Upper lobe of left lung (tissue), 6 donors: ENCODE measurements around the gene RAB8B. TPM values are rescaled to one million over a fixed set of nuclear protein-coding genes. Genes with fewer than 3 reads are reported as not detected.
A peak's percentile ranks its signal among the peaks of the same experiment; 100 is the strongest.
"Not testable (repeated sequence)": the region's sequence is repeated elsewhere in the genome, so short reads cannot be mapped to it uniquely, and the experiment has no call there.

Source experiments
- ATAC-seq, 2 donors: fragments of 200-7000 bp; cut with Tn5 transposase; one replicate each; pipeline ENCODE4 v1.9.1; 2022; ENCODE audit warnings: mild to moderate bottlenecking in 2 of 2, moderate library complexity in 2 of 2; ENCODE audit not compliant: low FRiP score in 2 of 2
- DNase-seq, 2 donors: peaks; one replicate each; pipeline ENCODE4 v3.0.0-alpha.2; 2019 to 2020
- H3K27ac ChIP-seq, 4 donors: fragments of 200-600 bp; sonication (generic); one replicate each; pipeline ENCODE4 v1.5.1; 2016 to 2019
- H3K27me3 ChIP-seq, 4 donors: fragments of 200-600 bp; sonication (generic); one replicate each; pipeline ENCODE4 v1.5.1; 2017 to 2019
- H3K36me3 ChIP-seq, 4 donors: fragments of 200-600 bp; sonication (generic); one replicate each; pipeline ENCODE4 v1.5.1; 2016 to 2019
- H3K4me1 ChIP-seq, 4 donors: fragments of 200-600 bp; sonication (generic); one replicate each; pipeline ENCODE4 v1.5.1; 2018 to 2019
- H3K4me3 ChIP-seq, 4 donors: fragments of 200-600 bp; sonication (generic); one replicate each; pipeline ENCODE4 v1.5.1; 2017 to 2019; ENCODE audit warnings: mild to moderate bottlenecking in 2 of 4, moderate library complexity in 1 of 4
- H3K9me3 ChIP-seq, 4 donors: fragments of 200-600 bp; sonication (generic); one replicate each; pipeline ENCODE4 v1.5.1; 2018 to 2019
- CTCF ChIP-seq, 6 experiments: fragments of 450-650 bp in 4 of 6; fragments of 200-600 bp in 2 of 6; sonication (generic) in 2 of 6; IDR thresholded peaks; one replicate each; pipeline ENCODE4 v1.5.1; 2016 to 2019; ENCODE audit warnings: antibody characterized with exemption in 6 of 6
- EP300 ChIP-seq, 4 donors: sonication (generic); formaldehyde crosslinking; IDR thresholded peaks; one replicate each; pipeline ENCODE4 v1.5.1; 2017; ENCODE audit warnings: antibody characterized with exemption in 4 of 4, control low read depth in 2 of 4
- POLR2A ChIP-seq, 4 donors: fragments of 450-650 bp; IDR thresholded peaks; one replicate each; pipeline ENCODE4 v1.5.1; 2016 to 2017; ENCODE audit warnings: antibody characterized with exemption in 4 of 4, mild to moderate bottlenecking in 2 of 4
- POLR2AphosphoS5 ChIP-seq, 2 donors: sonication (generic); formaldehyde crosslinking; IDR thresholded peaks; one replicate each; pipeline ENCODE4 v1.5.1; 2017; ENCODE audit warnings: antibody characterized with exemption in 2 of 2
- WGBS, 2 donors: methylation state at CpG; one replicate each; pipeline ENCODE4 v1.1.5; 2017 to 2018; 5-methylcytosine and 5-hydroxymethylcytosine counted together
- total RNA-seq, 6 donors: library from RNA; depleted of rRNA in 4 of 6; stranded (reverse); fragments of >200 nt in 4 of 6; gene quantifications; one replicate each; pipeline versions ENCODE4 v1.1.0 to v1.2.1, GENCODE V29; 2016 to 2021
- donor health status: DM: no; HTN: no; CAD: no; lungs with moderate emphysema.
- donor health status: DM: no; HTN: yes; CAD: no; lungs with severe emphysema.

RAB8B gene
- total RNA-seq, 6 donors from 2014 or later, result 10.2 to 54.8 (median 39.2) TPM

GRCh38 chr15:63233667-63234423, 44.4 kb downstream of the RAB8B start:
- TF ChIP-seq CTCF (IDR thresholded peaks at IDR 0.05), result no peak
- TF ChIP-seq POLR2AphosphoS5 (IDR thresholded peaks at IDR 0.05), result no peak
- TF ChIP-seq POLR2A (IDR thresholded peaks at IDR 0.05), result no peak
- no peak for TF ChIP-seq EP300 (IDR thresholded peaks at IDR 0.05)
- DNase-seq, result no peak
- peak in 1 of 2 donors; percentile 69 for ATAC-seq
- Histone ChIP-seq H3K4me3 (no peak overlapping the region), H3K27me3 (no peaks in the 10 kb centered on the region), H3K9me3 (no peaks in the 10 kb centered on the region), H3K4me1 (peaks cover 47 to 70% (median 59%) of the 10 kb centered on the region in 4 donors), H3K27ac (peak overlapping the region; percentile 67 to 79 (median 72)), H3K36me3 (no peaks in the 10 kb centered on the region)
- 51 to 54% methylated on average over 5 of the region's 5 CpGs for WGBS, 2 donors

GRCh38 chr15:63234451-63234870, 45.1 kb downstream of the RAB8B start:
- peaks cover 50 to 73% (median 60%) of the 10 kb centered on the region in 4 donors for H3K4me1 ChIP-seq
- ATAC-seq (peak; percentile 84 to 90), DNase-seq (peak in 1 of 2 donors; percentile 70)
- peak overlapping the region; percentile 67 to 79 (median 72) for H3K27ac ChIP-seq
- no peaks in the 10 kb centered on the region for H3K9me3 ChIP-seq
- H3K36me3 ChIP-seq, result no peaks in the 10 kb centered on the region
- 7 to 40% methylated on average over 2 to 5 of the region's 5 CpGs for WGBS, 2 donors
- H3K4me3 ChIP-seq, result no peak overlapping the region
- no peaks in the 10 kb centered on the region for H3K27me3 ChIP-seq
- no peak for TF ChIP-seq POLR2A (IDR thresholded peaks at IDR 0.05)
- peak in 1 of 2 donors; percentile 6 for TF ChIP-seq POLR2AphosphoS5 (IDR thresholded peaks at IDR 0.05)

GRCh38 chr15:63236272-63236671, 46.9 kb downstream of the RAB8B start:
- Histone ChIP-seq H3K9me3 (no peaks in the 10 kb centered on the region), H3K4me1 (peaks cover 48 to 74% (median 62%) of the 10 kb centered on the region in 4 donors), H3K36me3 (no peaks in the 10 kb centered on the region), H3K27ac (peak overlapping the region in 2 of 4 donors; percentile 2 to 37), H3K4me3 (no peak overlapping the region), H3K27me3 (no peaks in the 10 kb centered on the region)
- DNase-seq (no peak), ATAC-seq (no peak)
- no peak for TF ChIP-seq POLR2A (IDR thresholded peaks at IDR 0.05)
- no peak for TF ChIP-seq EP300 (IDR thresholded peaks at IDR 0.05)
- no peak for TF ChIP-seq POLR2AphosphoS5 (IDR thresholded peaks at IDR 0.05)
- no peak for TF ChIP-seq CTCF (IDR thresholded peaks at IDR 0.05)

- not testable (repeated sequence) for H3K27me3 ChIP-seq, ATAC-seq, H3K9me3 ChIP-seq, H3K36me3 ChIP-seq, H3K4me3 ChIP-seq, DNase-seq
- WGBS, 2 donors, result 50 to 56% methylated on average over 1 of the region's 1 CpG
- H3K4me1 ChIP-seq, result peaks cover 41 to 67% (median 57%) of the 10 kb centered on the region in 4 donors
- H3K27ac ChIP-seq, result peak overlapping the region in 1 of 4 donors; percentile 57
These were observed 47.7 kb downstream of the RAB8B start for GRCh38 chr15:63237086-63237485.

- Histone ChIP-seq H3K27ac (peak overlapping the region in 2 of 4 donors; percentile 8 to 30), H3K4me1 (peaks cover 31 to 64% (median 48%) of the 10 kb centered on the region in 4 donors), H3K27me3 (no peaks in the 10 kb centered on the region), H3K9me3 (no peaks in the 10 kb centered on the region), H3K36me3 (no peaks in the 10 kb centered on the region), H3K4me3 (no peak overlapping the region)
- DNase-seq (no peak), ATAC-seq (no peak)
- no peak for TF ChIP-seq CTCF (IDR thresholded peaks at IDR 0.05)
- no peak for TF ChIP-seq POLR2A (IDR thresholded peaks at IDR 0.05)
- TF ChIP-seq EP300 (IDR thresholded peaks at IDR 0.05), result no peak
- TF ChIP-seq POLR2AphosphoS5 (IDR thresholded peaks at IDR 0.05), result no peak
These were observed 48.8 kb downstream of the RAB8B start for GRCh38 chr15:63238171-63238570.

GRCh38 chr15:63238796-63239195, 49.4 kb downstream of the RAB8B start:
- Histone ChIP-seq H3K4me3 (no peak overlapping the region), H3K36me3 (no peaks in the 10 kb centered on the region), H3K9me3 (no peaks in the 10 kb centered on the region), H3K27me3 (no peaks in the 10 kb centered on the region), H3K27ac (peak overlapping the region in 3 of 4 donors; percentile 8 to 30 (median 21)), H3K4me1 (peaks cover 29 to 64% (median 44%) of the 10 kb centered on the region in 4 donors)
- no peak for DNase-seq
- TF ChIP-seq CTCF (IDR thresholded peaks at IDR 0.05), result no peak
- no peak for TF ChIP-seq POLR2AphosphoS5 (IDR thresholded peaks at IDR 0.05)
- no peak for TF ChIP-seq EP300 (IDR thresholded peaks at IDR 0.05)
- TF ChIP-seq POLR2A (IDR thresholded peaks at IDR 0.05), result no peak
- ATAC-seq, result peak in 1 of 2 donors; percentile 63
- WGBS, 2 donors, result 71 to 79% methylated on average over 1 of the region's 1 CpG
